BJ (cell line): ENCODE results near the gene TCOF1. TPM values are rescaled to one million over a fixed set of nuclear protein-coding genes. Genes with fewer than 3 reads are reported as not detected.

Source experiments
- CTCF ChIA-PET: fragments of 350-600 bp; formaldehyde crosslinking; extraction: SDS; loops from one replicate; lab custom pipeline; 2021; ENCODE audit warnings: antibody characterized with exemption, inconsistent platforms; lab: Yijun Ruan, JAX
- POLR2A ChIA-PET: fragments of 300-600 bp; sonication (Branson Sonifier 250); formaldehyde crosslinking; extraction: SDS; loops from one replicate; lab custom pipeline; 2021; ENCODE audit warnings: antibody characterized with exemption; lab: Charles Lee
- DNase-seq: peaks from one replicate; pipeline ENCODE4 v3.0.0-alpha.2; 2011; ENCODE audit warnings: low read depth
- H3K27me3 ChIP-seq: 2 replicates; pipeline ENCODE4 v1.6.0; 2011; ENCODE audit warnings: low read length; ENCODE audit not compliant: control insufficient read depth, insufficient read depth
- H3K36me3 ChIP-seq: 2 replicates; pipeline ENCODE4 v1.5.1; 2011; ENCODE audit warnings: low read length; ENCODE audit not compliant: control insufficient read depth, insufficient read depth
- H3K4me3 ChIP-seq: 2 replicates; pipeline ENCODE4 v1.5.1; 2011; ENCODE audit warnings: low read depth, mild to moderate bottlenecking, control low read depth, low read length
- CTCF ChIP-seq: IDR thresholded peaks from 2 replicates; pipeline ENCODE4 v1.5.1; 2011; ENCODE audit warnings: low read depth, mild to moderate bottlenecking, control low read depth, inconsistent platforms, low read length, moderate library complexity; ENCODE audit not compliant: insufficient read depth
- polyA plus RNA-seq: library from polyadenylated mRNA; depleted of rRNA; stranded (reverse); fragments of >200 nt; gene quantifications from 2 replicates; pipeline ENCODE4 v1.2.3, GENCODE V29; 2011

Gene TCOF1
- polyA plus RNA-seq, 1 experiment, result 9.7 TPM

GRCh38 chr5:150431048-150431447, 73.6 kb downstream of the TCOF1 start:
- ChIA-PET POLR2A (no interaction called here), CTCF (interaction anchor here (1.3 kb wide), 1 partner anchor 13 kb away, joined by 3 read pairs; no protein-coding TSS in a partner anchor)
- no peak overlapping the region for H3K4me3 ChIP-seq
- no peak for TF ChIP-seq CTCF
- no peak for DNase-seq
- H3K36me3 ChIP-seq, result no peaks in the 10 kb centered on the region
- H3K27me3 ChIP-seq, result no peaks in the 10 kb centered on the region

GRCh38 chr5:150431574-150431973, 74.1 kb downstream of the TCOF1 start:
- ChIA-PET POLR2A (no interaction called here), CTCF (interaction anchor here (1.3 kb wide), 1 partner anchor 14 kb away, joined by 3 read pairs; no protein-coding TSS in a partner anchor)
- Histone ChIP-seq H3K36me3 (no peaks in the 10 kb centered on the region), H3K4me3 (no peak overlapping the region), H3K27me3 (no peaks in the 10 kb centered on the region)
- TF ChIP-seq CTCF, result no peak
- no peak for DNase-seq

- no peak for TF ChIP-seq CTCF
- peak; percentile 53 for DNase-seq
- CTCF ChIA-PET, result interaction anchor here (1.0 to 2.9 kb wide), 5 partner anchors 35 to 155 kb away, joined by 3 to 25 read pairs (median 4); no protein-coding TSS in a partner anchor
- Histone ChIP-seq H3K27me3 (no peaks in the 10 kb centered on the region), H3K4me3 (no peak overlapping the region), H3K36me3 (no peaks in the 10 kb centered on the region)
- POLR2A ChIA-PET, result interaction anchor here (0.5 to 1.0 kb wide), 4 partner anchors 22 to 279 kb away, joined by 3 to 8 read pairs (median 3); partner anchors contain the start of genes CD74 and PDGFRB
Measured at GRCh38 chr5:150434464-150434863, 77.0 kb downstream of the TCOF1 start.

- CTCF ChIA-PET, result interaction anchor here (0.6 to 2.9 kb wide), 20 partner anchors 10 to 602 kb away, joined by 3 to 25 read pairs (median 3); partner anchors contain the start of gene ARSI
- Histone ChIP-seq H3K4me3 (no peak overlapping the region), H3K36me3 (no peaks in the 10 kb centered on the region), H3K27me3 (no peaks in the 10 kb centered on the region)
- POLR2A ChIA-PET, result interaction anchor here (0.7 kb wide), 1 partner anchor 167 kb away, joined by 3 read pairs; no protein-coding TSS in a partner anchor
- peak; percentile 27 for DNase-seq
- TF ChIP-seq CTCF, result peak; percentile 80
Measured at GRCh38 chr5:150436141-150436680, 78.7 kb downstream of the TCOF1 start.

- Histone ChIP-seq H3K27me3 (no peaks in the 10 kb centered on the region), H3K36me3 (peaks cover 7% of the 10 kb centered on the region), H3K4me3 (no peak overlapping the region)
- ChIA-PET POLR2A (interaction anchor here (0.7 kb wide), 1 partner anchor 10 kb away, joined by 9 read pairs; no protein-coding TSS in a partner anchor), CTCF (interaction anchor here (0.7 to 2.0 kb wide), 7 partner anchors 11 to 434 kb away, joined by 3 to 7 read pairs (median 4); partner anchors contain the start of gene RPS14)
- no peak for DNase-seq
- peak; percentile 69 for TF ChIP-seq CTCF
Measured at GRCh38 chr5:150438873-150439546, 81.5 kb downstream of the TCOF1 start.
